B cell (primary cell): ENCODE data around the gene ITSN1. TPM values are rescaled to one million over a fixed set of nuclear protein-coding genes. Genes with fewer than 3 reads are reported as not detected.

Experiments used
- ATAC-seq: fragments of 200-7000 bp; cut with Tn5 transposase; one replicate; pipeline ENCODE4 v1.10.0; 2021; ENCODE audit warnings: low read depth, mild to moderate bottlenecking, moderate number of reproducible peaks, moderate library complexity
- CTCF ChIA-PET: fragments of 350-600 bp; sonication (Branson Sonifier 250); formaldehyde crosslinking; loops from one replicate; lab custom pipeline; 2021; ENCODE audit warnings: antibody characterized with exemption, inconsistent platforms; lab: Charles Lee
- POLR2A ChIA-PET: fragments of 350-600 bp; sonication (Branson Sonifier 250); formaldehyde crosslinking; loops from one replicate; lab custom pipeline; 2021; ENCODE audit warnings: antibody characterized with exemption; lab: Charles Lee
- DNase-seq: peaks from one replicate; pipeline ENCODE4 v3.0.0; 2013
- H2AFZ ChIP-seq: 2 replicates; pipeline ENCODE4 v1.6.1; 2012; ENCODE audit warnings: mild to moderate bottlenecking, low read depth, low read length; ENCODE audit not compliant: insufficient read depth, poor library complexity, severe bottlenecking
- H3K27ac ChIP-seq, 2 donors: 1 replicate in 1 of 2; 2 replicates in 1 of 2; pipeline ENCODE4 v1.5.1; 2012 to 2013; ENCODE audit warnings: low read length in 2 of 2, mild to moderate bottlenecking in 2 of 2, moderate library complexity in 1 of 2
- H3K27me3 ChIP-seq, 4 experiments: fragments of 200-600 bp in 1 of 4; sonication (generic) in 1 of 4; replicated peaks in 1 of 4; 1 replicate in 2 of 4; 2 replicates in 2 of 4; pipeline versions ENCODE4 v1.6.1 to v1.7.0; 2013 to 2016; ENCODE audit warnings: low read length in 3 of 4, mild to moderate bottlenecking in 2 of 4, mixed read lengths in 1 of 4, moderate library complexity in 1 of 4; ENCODE audit not compliant: insufficient read depth in 4 of 4, control insufficient read depth in 3 of 4; ENCODE audit errors: control extremely low read depth in 1 of 4
- H3K36me3 ChIP-seq, 2 experiments: replicated peaks in 1 of 2; 1 replicate in 1 of 2; 2 replicates in 1 of 2; pipeline versions ENCODE4 v1.6.1 to v1.7.1; 2013; ENCODE audit warnings: low read length in 1 of 2; ENCODE audit not compliant: insufficient read depth in 2 of 2, control insufficient read depth in 1 of 2; ENCODE audit errors: control extremely low read depth in 1 of 2, extremely low read depth in 1 of 2
- H3K4me1 ChIP-seq, 2 donors: fragments of 200-600 bp in 1 of 2; sonication (generic) in 1 of 2; 1 replicate in 1 of 2; 2 replicates in 1 of 2; pipeline versions ENCODE4 v1.5.1 to v1.6.1; 2013 to 2017; ENCODE audit warnings: low read length in 2 of 2; ENCODE audit not compliant: control insufficient read depth in 2 of 2, insufficient read depth in 2 of 2
- H3K4me2 ChIP-seq: replicated peaks from 2 replicates; pipeline ENCODE3; 2012; ENCODE audit warnings: mild to moderate bottlenecking, low read depth, low read length; ENCODE audit not compliant: poor library complexity, severe bottlenecking
- H3K4me3 ChIP-seq, 5 experiments: fragments of 200-600 bp in 1 of 5; sonication (generic) in 1 of 5; 1 replicate in 3 of 5; 2 replicates in 2 of 5; pipeline versions ENCODE4 v1.5.1 to v1.7.0; 2011 to 2016; ENCODE audit warnings: low read length in 4 of 5, mild to moderate bottlenecking in 4 of 5, low read depth in 2 of 5, control low read depth in 1 of 5, moderate library complexity in 1 of 5; ENCODE audit not compliant: insufficient read depth in 1 of 5; ENCODE audit errors: control extremely low read depth in 1 of 5, extremely low read depth in 1 of 5
- H3K79me2 ChIP-seq: fragments of 200-600 bp; sonication (generic); one replicate; pipeline ENCODE4 v1.6.0; 2016; ENCODE audit warnings: low read length; ENCODE audit not compliant: control insufficient read depth, insufficient read depth
- H3K9ac ChIP-seq: fragments of 200-600 bp; sonication (generic); 2 replicates; pipeline ENCODE4 v1.6.1; 2017; ENCODE audit warnings: mild to moderate bottlenecking, low read length, moderate library complexity
- H3K9me3 ChIP-seq, 3 donors: one replicate each; pipeline versions ENCODE4 v1.6.1 to v1.7.1; 2013; ENCODE audit warnings: low read length in 2 of 3; ENCODE audit not compliant: control insufficient read depth in 2 of 3, insufficient read depth in 1 of 3; ENCODE audit errors: control extremely low read depth in 1 of 3
- H4K20me1 ChIP-seq: 2 replicates; pipeline ENCODE4 v1.6.0; 2012; ENCODE audit warnings: mild to moderate bottlenecking, low read length; ENCODE audit not compliant: insufficient read depth, control insufficient read depth, poor library complexity, severe bottlenecking
- H3K27ac Mint-ChIP-seq: one replicate; pipeline ENCODE4 v1.8.0; 2021; ENCODE audit warnings: mixed read lengths
- H3K27me3 Mint-ChIP-seq: one replicate; pipeline ENCODE4 v1.8.0; 2021; ENCODE audit warnings: mixed read lengths
- H3K4me1 Mint-ChIP-seq: one replicate; pipeline ENCODE4 v1.8.0; 2021; ENCODE audit warnings: mixed read lengths
- H3K4me3 Mint-ChIP-seq: one replicate; pipeline ENCODE4 v1.8.0; 2021; ENCODE audit warnings: mixed read lengths
- H3K9me3 Mint-ChIP-seq: one replicate; pipeline ENCODE4 v1.8.0; 2022; ENCODE audit warnings: mixed read lengths; ENCODE audit not compliant: insufficient read depth
- CTCF ChIP-seq: fragments of 200-600 bp; IDR thresholded peaks from one replicate; pipeline ENCODE4 v1.8.0; 2022; ENCODE audit warnings: antibody characterized with exemption, mild to moderate bottlenecking
- EZH2 ChIP-seq: IDR thresholded peaks from 2 replicates; pipeline ENCODE4 v1.6.1; 2012; ENCODE audit warnings: borderline replicate concordance, low read depth, mild to moderate bottlenecking, moderate library complexity, low read length; ENCODE audit not compliant: insufficient read depth, poor library complexity, severe bottlenecking
- WGBS: methylation state at CpG from one replicate; pipeline ENCODE4 v1.1.5; 2013; ENCODE audit warnings: missing lambda C conversion rate; ENCODE audit not compliant: insufficient coverage; 5-methylcytosine and 5-hydroxymethylcytosine counted together
- intact Hi-C: fragments of 100-400 bp; cut with micrococcal nuclease; formaldehyde crosslinking; loops from one replicate; pipeline ENCODE4 v1.10.0; 2022
- polyA plus RNA-seq: library from polyadenylated mRNA; depleted of rRNA; stranded (reverse); fragments of >200 nt; gene quantifications from 2 replicates; pipeline ENCODE4 v1.2.3, GENCODE V29; 2012
- total RNA-seq, 2 donors: library from RNA; stranded (reverse); fragments of 120-200 nt in 1 of 2; gene quantifications; 1 replicate in 1 of 2; 2 replicates in 1 of 2; pipeline versions ENCODE4 v1.2.3 to v1.2.4, GENCODE V29; 2013 to 2022

The ITSN1 gene
- total and polyA plus RNA-seq, 2 donors (not counting 1 experiment from before 2014, with no cell fraction given), result 0.31 to 2.4 TPM

- WGBS, result 95% methylated on average over 6 of the region's 6 CpGs
- ChIA-PET POLR2A (no interaction called here), CTCF (interaction anchor here (0.6 kb wide), 1 partner anchor 103 kb away, joined by 6 read pairs; no protein-coding TSS in a partner anchor)
- H2AFZ ChIP-seq, result no peak overlapping the region
- H3K4me1 ChIP-seq, result no peaks in the 10 kb centered on the region
- Mint-ChIP-seq H3K4me1 (no peaks in the 10 kb centered on the region), H3K27me3 (peaks cover 9% of the 10 kb centered on the region), H3K9me3 (no peaks in the 10 kb centered on the region), H3K4me3 (no peak overlapping the region), H3K27ac (no peak overlapping the region)
- H3K9me3 ChIP-seq, result no peaks in the 10 kb centered on the region
- ATAC-seq, result no peak
- no peak overlapping the region for H3K27ac ChIP-seq
- no peak for TF ChIP-seq EZH2
- TF ChIP-seq CTCF, result no peak
- H3K27me3 ChIP-seq, result no peaks in the 10 kb centered on the region
- no peak for DNase-seq
- H4K20me1 ChIP-seq, result no peaks in the 10 kb centered on the region
- no peaks in the 10 kb centered on the region for H3K79me2 ChIP-seq
- H3K36me3 ChIP-seq, result no peaks in the 10 kb centered on the region
- intact Hi-C loops, result no loop called here
- no peak overlapping the region for H3K4me2 ChIP-seq
- H3K4me3 ChIP-seq, result no peak overlapping the region
- H3K9ac ChIP-seq, result no peak overlapping the region
Measured at GRCh38 chr21:33878824-33879223, 236.5 kb downstream of the ITSN1 start.

- Mint-ChIP-seq H3K9me3 (no peaks in the 10 kb centered on the region), H3K27ac (no peak overlapping the region), H3K4me1 (no peaks in the 10 kb centered on the region), H3K4me3 (no peak overlapping the region), H3K27me3 (peaks cover 20% of the 10 kb centered on the region)
- ATAC-seq (no peak), DNase-seq (no peak)
- Histone ChIP-seq H3K27me3 (no peaks in the 10 kb centered on the region), H3K9ac (no peak overlapping the region), H2AFZ (no peak overlapping the region), H3K79me2 (no peaks in the 10 kb centered on the region), H3K36me3 (no peaks in the 10 kb centered on the region), H3K9me3 (no peaks in the 10 kb centered on the region), H3K27ac (no peak overlapping the region), H3K4me2 (no peak overlapping the region), H3K4me1 (no peaks in the 10 kb centered on the region), H3K4me3 (no peak overlapping the region), H4K20me1 (no peaks in the 10 kb centered on the region)
- ChIA-PET POLR2A (no interaction called here), CTCF (no interaction called here)
- 93% methylated on average over 11 of the region's 13 CpGs for WGBS
- TF ChIP-seq CTCF (no peak), EZH2 (no peak)
- intact Hi-C loops, result no loop called here
Measured at GRCh38 chr21:33880626-33881025, 238.3 kb downstream of the ITSN1 start.
